HG02885 (cell line): Measurements from ENCODE around the gene BCR.
"Not testable (repeated sequence)": the region's sequence is repeated elsewhere in the genome, so short reads cannot be mapped to it uniquely, and the experiment has no call there.

Experiments used
- ATAC-seq: cut with Tn5 transposase; IDR thresholded peaks from one replicate; pipeline ENCODE4 v1.9.1; 2021; ENCODE audit warnings: mild to moderate bottlenecking; ENCODE audit not compliant: unreplicated experiment, poor library complexity

BCR gene

GRCh38 chr22:23180301-23180892, at the start of gene BCR:
BCR (plus strand) TSS chr22:23180509; CDS start chr22:23180961, 452 bp downstream.
- ATAC-seq: peak; percentile 52

GRCh38 chr22:23130697-23131096, 49.6 kb upstream of the BCR start:
- no peak for ATAC-seq

GRCh38 chr22:23131931-23132330, 48.4 kb upstream of the BCR start:
- no peak for ATAC-seq

GRCh38 chr22:23132376-23133091, 47.8 kb upstream of the BCR start:
- no peak for ATAC-seq

- no peak for ATAC-seq
These were observed 46.4 kb upstream of the BCR start for GRCh38 chr22:23133922-23134321.

GRCh38 chr22:23136991-23137390, 43.3 kb upstream of the BCR start:
- ATAC-seq: not testable (repeated sequence)

GRCh38 chr22:23137468-23137867, 42.8 kb upstream of the BCR start:
- ATAC-seq: no peak

- no peak for ATAC-seq
These were observed 42.3 kb upstream of the BCR start for GRCh38 chr22:23137905-23138561.

GRCh38 chr22:23138584-23139435, 41.5 kb upstream of the BCR start:
- no peak for ATAC-seq

- no peak for ATAC-seq
These were observed 39.9 kb upstream of the BCR start for GRCh38 chr22:23140385-23140784.

GRCh38 chr22:23142546-23143105, 37.7 kb upstream of the BCR start:
- no peak for ATAC-seq

GRCh38 chr22:23143119-23143518, 37.2 kb upstream of the BCR start:
- ATAC-seq: no peak

- ATAC-seq: no peak
These were observed 35.9 kb upstream of the BCR start for GRCh38 chr22:23144432-23144831.

GRCh38 chr22:23144932-23145877, 35.1 kb upstream of the BCR start, which contains the start of gene RAB36:
RAB36 (plus strand) TSS chr22:23145477; CDS start chr22:23146617, 1,140 bp downstream.
- ATAC-seq: no peak

GRCh38 chr22:23145878-23146470, 34.3 kb upstream of the BCR start:
- no peak for ATAC-seq

- no peak for ATAC-seq
These were observed 33.7 kb upstream of the BCR start for GRCh38 chr22:23146478-23147205.

- ATAC-seq: no peak
These were observed 32.5 kb upstream of the BCR start for GRCh38 chr22:23147617-23148387.
